ENCODE results near the gene MPV17L. TPM values are rescaled to one million over a fixed set of nuclear protein-coding genes. Genes with fewer than 3 reads are reported as not detected.
"Not testable (repeated sequence)": the region's sequence is repeated elsewhere in the genome, so short reads cannot be mapped to it uniquely, and the experiment has no call there.

The MPV17L gene
- total RNA-seq, 1 experiment from 2014 or later, result 0.29 TPM

GRCh38 chr16:15398618-15399316 lies 3.2 kb downstream of the MPV17L start:
- Histone ChIP-seq H3K4me1 (replicated peaks) (no peaks in the 10 kb centered on the region), H3K27me3 (replicated peaks) (no peaks in the 10 kb centered on the region), H3K27ac (no peak overlapping the region), H3K9me3 (replicated peaks) (no peaks in the 10 kb centered on the region), H3K4me3 (no peak overlapping the region), H3K36me3 (no peaks in the 10 kb centered on the region)
- no peak for DNase-seq (ENCODE audit: low read depth in 1 of 2, low spot score in 2 of 2)

DNA sequence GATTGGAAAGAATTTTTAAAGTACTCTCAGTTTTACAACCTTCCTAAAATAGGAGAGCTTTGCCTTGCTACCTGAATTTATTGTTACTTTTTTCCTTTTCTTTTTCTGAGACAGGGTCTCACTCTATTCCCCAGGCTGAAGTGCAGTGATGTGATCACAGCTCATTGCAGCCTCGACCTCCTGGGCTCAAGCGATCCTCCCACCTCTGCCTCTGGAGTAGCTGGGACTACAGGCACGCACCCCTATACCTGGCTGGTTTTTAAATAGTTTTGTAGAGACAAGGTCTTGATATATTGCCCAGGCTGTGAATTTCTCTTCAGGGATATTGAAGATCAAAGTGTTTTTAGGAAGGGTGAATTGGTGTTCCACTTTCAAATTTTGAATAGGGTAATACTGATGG lies 3.8 kb downstream of the MPV17L start:
- no peaks in the 10 kb centered on the region for H3K9me3 ChIP-seq (replicated peaks)
- no peak overlapping the region for H3K4me3 ChIP-seq
- no peak overlapping the region for H3K27ac ChIP-seq
- no peaks in the 10 kb centered on the region for H3K4me1 ChIP-seq (replicated peaks)
- no peaks in the 10 kb centered on the region for H3K27me3 ChIP-seq (replicated peaks)
- no peak for DNase-seq (ENCODE audit: low read depth in 1 of 2, low spot score in 2 of 2)
- no peaks in the 10 kb centered on the region for H3K36me3 ChIP-seq

DNA sequence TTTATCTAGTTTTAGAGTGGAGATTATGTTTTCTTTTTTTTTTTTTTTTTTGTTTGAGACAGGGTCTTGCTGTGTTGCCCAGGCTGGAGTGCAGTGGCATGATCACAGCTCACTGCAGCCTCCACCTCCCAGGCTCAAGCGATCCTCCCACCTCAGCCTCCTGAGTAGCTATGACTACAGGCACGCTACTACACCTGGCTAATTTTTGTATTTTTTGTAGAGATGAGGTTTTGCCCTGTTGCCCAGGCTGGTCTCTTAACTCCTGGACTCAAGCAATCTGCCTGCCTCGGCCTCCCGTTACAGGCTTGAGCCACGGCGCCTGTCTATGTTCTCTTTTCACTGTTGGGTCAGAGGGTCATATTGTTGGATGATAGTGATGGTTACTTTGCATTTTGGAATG lies 4.8 kb downstream of the MPV17L start:
- not testable (repeated sequence) for H3K36me3 ChIP-seq; H3K9me3 ChIP-seq (replicated peaks); H3K27ac ChIP-seq; DNase-seq (ENCODE audit: low read depth in 1 of 2, low spot score in 2 of 2); H3K27me3 ChIP-seq (replicated peaks); H3K4me1 ChIP-seq (replicated peaks); H3K4me3 ChIP-seq

DNA sequence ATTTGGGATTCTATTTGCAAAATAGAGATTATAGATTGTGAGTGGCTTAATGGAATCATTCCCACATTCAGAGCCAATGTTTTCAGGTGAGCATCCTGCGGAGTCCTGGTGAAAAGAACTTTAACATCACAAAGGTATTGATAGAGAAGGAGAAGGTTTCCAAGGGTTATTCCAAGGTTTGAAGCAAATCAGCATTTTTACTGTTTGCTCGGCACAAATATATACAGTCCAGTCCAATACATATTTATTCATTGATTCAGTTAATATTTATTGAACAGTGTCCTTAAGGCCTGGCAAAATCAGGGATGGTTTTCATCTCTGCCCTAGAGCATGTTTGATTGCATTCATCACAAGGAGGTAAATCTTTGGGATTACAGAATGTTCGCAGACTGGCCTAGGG lies 6.4 kb downstream of the MPV17L start:
- DNase-seq (ENCODE audit: low read depth in 1 of 2, low spot score in 2 of 2), result no peak
- no peaks in the 10 kb centered on the region for H3K4me1 ChIP-seq (replicated peaks)

DNA sequence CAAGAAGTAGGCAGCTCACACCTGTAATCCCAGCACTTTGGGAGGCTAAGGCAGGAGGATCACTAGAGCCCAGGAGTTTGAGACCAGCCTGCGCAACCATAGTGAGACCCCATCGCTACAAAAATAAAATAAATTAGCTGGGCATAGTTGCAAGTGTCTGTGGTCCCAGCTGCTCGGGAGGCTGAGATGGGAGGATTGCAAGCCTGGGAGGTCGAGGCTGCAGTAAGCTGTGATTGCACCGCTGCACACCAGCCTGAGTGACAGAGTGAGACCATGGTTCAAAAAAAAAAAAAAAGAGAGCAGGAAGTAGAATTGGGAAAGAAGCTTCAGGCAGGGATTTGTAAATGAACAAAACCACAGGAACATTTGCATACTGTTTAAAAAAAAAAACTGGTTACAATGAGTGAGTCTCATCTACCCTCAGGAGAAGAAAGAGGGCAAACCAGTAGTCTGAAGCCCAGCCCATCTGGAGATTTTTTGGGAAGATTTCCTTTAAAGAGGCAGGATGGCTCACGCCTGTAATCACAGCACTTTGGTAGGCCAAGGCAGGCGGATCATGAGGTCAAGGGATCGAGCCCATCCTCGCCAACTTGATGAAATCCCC lies 7.9 kb downstream of the MPV17L start:
- Histone ChIP-seq H3K9me3 (replicated peaks) (no peaks in the 10 kb centered on the region), H3K36me3 (no peaks in the 10 kb centered on the region), H3K27ac (no peak overlapping the region), H3K27me3 (replicated peaks) (no peaks in the 10 kb centered on the region), H3K4me1 (replicated peaks) (no peaks in the 10 kb centered on the region), H3K4me3 (no peak overlapping the region)
- DNase-seq (ENCODE audit: low read depth in 1 of 2, low spot score in 2 of 2), result no peak

More for the DNA sequence above, 6.4 kb downstream of the MPV17L start:
- H3K27ac ChIP-seq, result no peak overlapping the region
- H3K36me3 ChIP-seq, result no peaks in the 10 kb centered on the region
- H3K4me3 ChIP-seq, result no peak overlapping the region
- no peaks in the 10 kb centered on the region for H3K27me3 ChIP-seq (replicated peaks)
- H3K9me3 ChIP-seq (replicated peaks), result no peaks in the 10 kb centered on the region

DNA sequence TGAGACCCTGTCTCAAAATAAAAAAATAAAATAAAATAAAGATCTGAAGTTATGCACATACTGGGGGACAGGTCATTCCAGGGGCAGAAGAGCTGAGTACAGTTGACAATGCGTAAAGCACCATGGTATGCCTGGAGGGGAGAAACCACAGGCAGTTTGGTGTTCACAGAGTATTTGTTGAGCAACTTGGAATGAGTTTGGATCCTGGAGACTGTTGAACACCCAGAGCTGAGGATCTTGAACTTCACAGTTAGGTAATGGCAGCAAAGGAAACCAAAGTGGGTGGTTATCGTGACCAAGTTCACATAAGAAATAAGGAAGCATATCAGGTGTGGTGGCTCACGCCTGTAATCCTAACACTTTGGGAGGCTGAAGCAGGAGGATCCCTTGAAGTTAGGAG lies 8.5 kb downstream of the MPV17L start:
- not testable (repeated sequence) for H3K4me1 ChIP-seq (replicated peaks); DNase-seq (ENCODE audit: low read depth in 1 of 2, low spot score in 2 of 2); H3K9me3 ChIP-seq (replicated peaks); H3K4me3 ChIP-seq; H3K27ac ChIP-seq; H3K27me3 ChIP-seq (replicated peaks); H3K36me3 ChIP-seq

DNA sequence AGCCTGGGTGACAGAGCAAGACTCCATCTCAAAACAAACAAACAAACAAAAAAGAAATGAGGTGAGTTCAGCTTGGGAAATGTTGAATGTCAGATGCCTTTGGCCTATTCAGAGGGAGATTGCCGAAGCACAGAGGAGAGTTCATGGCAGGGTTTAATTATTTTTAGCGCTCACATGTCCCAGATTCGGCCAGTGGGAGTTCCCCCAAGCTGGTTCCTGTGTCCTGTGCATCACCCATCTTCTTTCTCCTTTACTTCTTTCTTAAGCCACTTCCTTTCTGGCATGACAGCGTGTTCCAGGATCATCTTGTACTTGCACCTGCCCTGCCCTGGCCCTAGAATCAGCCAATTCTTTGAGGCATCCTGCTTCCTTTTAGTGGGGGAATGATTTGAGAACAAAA lies 9.2 kb downstream of the MPV17L start:
- Histone ChIP-seq H3K4me1 (replicated peaks) (no peaks in the 10 kb centered on the region), H3K36me3 (no peaks in the 10 kb centered on the region), H3K27me3 (replicated peaks) (no peaks in the 10 kb centered on the region), H3K9me3 (replicated peaks) (no peaks in the 10 kb centered on the region), H3K4me3 (no peak overlapping the region), H3K27ac (no peak overlapping the region)
- DNase-seq (ENCODE audit: low read depth in 1 of 2, low spot score in 2 of 2), result no peak

DNA sequence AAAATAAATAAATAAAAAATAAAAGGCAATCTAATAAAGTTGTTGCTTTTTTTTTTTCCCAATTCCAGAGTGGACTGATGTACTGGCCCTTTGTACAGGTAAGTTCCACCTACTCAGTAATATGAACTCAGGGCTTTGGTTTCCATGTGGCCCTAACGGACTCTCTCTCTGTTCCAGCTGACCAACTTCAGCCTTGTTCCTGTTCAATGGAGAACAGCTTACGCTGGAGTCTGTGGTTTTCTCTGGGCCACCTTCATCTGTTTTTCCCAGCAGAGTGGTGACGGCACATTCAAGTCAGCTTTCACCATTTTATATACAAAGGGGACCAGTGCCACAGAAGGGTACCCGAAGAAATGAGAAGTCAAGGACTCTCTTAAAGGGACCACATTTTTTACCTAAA lies 12.2 kb downstream of the MPV17L start:
- H3K36me3 ChIP-seq; H3K27ac ChIP-seq; H3K4me1 ChIP-seq (replicated peaks); H3K27me3 ChIP-seq (replicated peaks); DNase-seq (ENCODE audit: low read depth in 1 of 2, low spot score in 2 of 2); H3K9me3 ChIP-seq (replicated peaks); H3K4me3 ChIP-seq: not testable (repeated sequence)

DNA sequence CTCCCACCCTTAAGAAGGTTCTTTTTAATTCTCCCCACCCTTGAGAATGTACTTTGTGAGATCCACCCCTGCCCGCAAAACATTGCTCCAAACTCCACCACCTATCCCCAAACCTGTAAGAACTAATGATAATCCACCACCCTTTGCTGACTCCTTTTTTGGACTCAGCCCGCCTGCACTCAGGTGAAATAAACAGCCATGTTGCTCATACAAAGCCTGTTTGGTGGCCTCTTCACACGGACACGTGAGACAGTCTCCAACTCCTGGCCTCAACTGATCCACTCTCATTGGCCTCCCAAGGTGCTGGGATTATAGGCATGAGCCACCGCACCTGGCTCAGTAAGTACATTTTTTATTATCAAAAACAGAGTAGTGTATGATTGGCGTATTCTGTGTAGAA lies 13.9 kb downstream of the MPV17L start:
- not testable (repeated sequence) for H3K27ac ChIP-seq; H3K9me3 ChIP-seq (replicated peaks); DNase-seq (ENCODE audit: low read depth in 1 of 2, low spot score in 2 of 2); H3K4me1 ChIP-seq (replicated peaks); H3K27me3 ChIP-seq (replicated peaks); H3K4me3 ChIP-seq; H3K36me3 ChIP-seq

DNA sequence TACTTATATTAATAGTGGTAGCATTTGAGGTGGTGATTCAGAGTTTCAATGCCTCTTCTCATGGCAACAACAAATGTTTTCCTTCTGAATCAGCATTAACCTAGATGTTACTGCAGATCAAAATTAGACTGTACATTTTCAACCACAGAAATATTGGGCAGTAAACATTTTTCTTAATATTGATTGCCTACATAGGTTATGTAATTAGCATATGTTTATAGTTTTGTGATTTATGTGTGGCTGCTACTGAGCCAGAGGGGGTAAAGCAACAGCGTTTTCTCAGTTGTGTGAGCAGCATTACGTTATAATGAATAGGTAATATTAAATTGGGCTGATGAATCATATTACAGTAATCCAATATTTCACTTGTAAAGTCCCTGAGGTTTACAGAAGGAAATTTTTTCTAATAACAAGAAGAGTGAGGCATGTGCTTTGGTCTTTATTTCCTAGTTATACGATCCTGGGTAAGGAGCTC lies 20.0 kb downstream of the MPV17L start:
- DNase-seq (ENCODE audit: low read depth in 1 of 2, low spot score in 2 of 2), result peak in 1 of 2 experiments; percentile 16
- no peaks in the 10 kb centered on the region for H3K9me3 ChIP-seq (replicated peaks)
- no peak overlapping the region for H3K27ac ChIP-seq
- no peaks in the 10 kb centered on the region for H3K27me3 ChIP-seq (replicated peaks)
- H3K4me3 ChIP-seq, result no peak overlapping the region
- no peaks in the 10 kb centered on the region for H3K36me3 ChIP-seq
- no peaks in the 10 kb centered on the region for H3K4me1 ChIP-seq (replicated peaks)

DNA sequence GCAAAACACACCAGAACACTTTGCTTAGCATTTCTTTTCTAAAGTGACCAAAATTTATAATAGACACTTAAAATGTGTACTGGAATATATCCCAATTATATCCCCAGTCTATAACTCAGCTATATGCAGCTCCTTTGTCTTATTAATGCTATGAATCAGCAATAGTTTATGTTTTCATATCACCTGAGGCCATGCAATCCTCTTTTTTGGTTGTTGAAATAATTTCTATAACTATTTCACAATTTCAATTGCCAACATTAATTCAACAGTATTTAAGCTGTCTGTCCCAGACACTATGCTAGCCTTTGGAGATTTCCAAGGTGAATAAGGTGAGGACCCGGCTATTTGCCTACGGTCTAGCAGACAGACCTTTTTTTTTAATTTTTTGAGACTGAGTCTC lies 21.6 kb downstream of the MPV17L start:
- Histone ChIP-seq H3K4me3 (no peak overlapping the region), H3K27ac (no peak overlapping the region), H3K4me1 (replicated peaks) (no peaks in the 10 kb centered on the region), H3K9me3 (replicated peaks) (no peaks in the 10 kb centered on the region), H3K27me3 (replicated peaks) (no peaks in the 10 kb centered on the region), H3K36me3 (no peaks in the 10 kb centered on the region)
- DNase-seq (ENCODE audit: low read depth in 1 of 2, low spot score in 2 of 2), result no peak

GRCh38 chr16:15418206-15418605 lies 22.7 kb downstream of the MPV17L start:
- H3K36me3 ChIP-seq, result no peaks in the 10 kb centered on the region
- no peak overlapping the region for H3K27ac ChIP-seq
- no peaks in the 10 kb centered on the region for H3K27me3 ChIP-seq (replicated peaks)
- H3K4me3 ChIP-seq, result no peak overlapping the region
- no peaks in the 10 kb centered on the region for H3K4me1 ChIP-seq (replicated peaks)
- H3K9me3 ChIP-seq (replicated peaks), result no peaks in the 10 kb centered on the region
- no peak for DNase-seq (ENCODE audit: low read depth in 1 of 2, low spot score in 2 of 2)

- not testable (repeated sequence) for H3K27ac ChIP-seq; DNase-seq (ENCODE audit: low read depth in 1 of 2, low spot score in 2 of 2); H3K36me3 ChIP-seq; H3K4me3 ChIP-seq; H3K9me3 ChIP-seq (replicated peaks); H3K4me1 ChIP-seq (replicated peaks); H3K27me3 ChIP-seq (replicated peaks)
Measured at GRCh38 chr16:15421696-15422095, 26.1 kb downstream of the MPV17L start.

- no peak for DNase-seq (ENCODE audit: low read depth in 1 of 2, low spot score in 2 of 2)
- Histone ChIP-seq H3K27ac (no peak overlapping the region), H3K27me3 (replicated peaks) (no peaks in the 10 kb centered on the region), H3K4me1 (replicated peaks) (peaks cover 7% of the 10 kb centered on the region; the same call in 1 of the 2 replicates), H3K36me3 (no peaks in the 10 kb centered on the region), H3K4me3 (no peak overlapping the region), H3K9me3 (replicated peaks) (no peaks in the 10 kb centered on the region)
Measured at GRCh38 chr16:15422222-15422621, 26.7 kb downstream of the MPV17L start.

- no peak overlapping the region for H3K27ac ChIP-seq
- H3K4me3 ChIP-seq, result no peak overlapping the region
- no peaks in the 10 kb centered on the region for H3K9me3 ChIP-seq (replicated peaks)
- no peaks in the 10 kb centered on the region for H3K27me3 ChIP-seq (replicated peaks)
- peak in 1 of 2 experiments; percentile 5 for DNase-seq (ENCODE audit: low read depth in 1 of 2, low spot score in 2 of 2)
- H3K4me1 ChIP-seq (replicated peaks), result peaks cover 11% of the 10 kb centered on the region; the same call in 1 of the 2 replicates
- H3K36me3 ChIP-seq, result no peaks in the 10 kb centered on the region
Measured at GRCh38 chr16:15425861-15426260, 30.3 kb downstream of the MPV17L start.
